OCI-LY7 (cell line): ENCODE data around the gene VPS4A. TPM values are rescaled to one million over a fixed set of nuclear protein-coding genes. Genes with fewer than 3 reads are reported as not detected.

Experiments used
- BruUV-seq: library from RNA; stranded (reverse); fragments of 400-500 nt; replicated peaks from 2 replicates; lab custom pipeline; 2021; lab: Mats Ljungman, UMichigan
- CTCF ChIA-PET: fragments of 300-600 bp; sonication (Branson Sonifier 250); formaldehyde crosslinking; loops from one replicate; lab custom pipeline; 2022; ENCODE audit warnings: antibody characterized with exemption; ENCODE audit not compliant: unreplicated experiment; lab: Charles Lee
- POLR2A ChIA-PET: fragments of 300-600 bp; sonication (Branson Sonifier 250); formaldehyde crosslinking; loops from one replicate; lab custom pipeline; 2022; ENCODE audit warnings: antibody characterized with exemption; lab: Charles Lee
- DNase-seq: peaks from one replicate; pipeline ENCODE4 v3.0.0-alpha.2; 2015; ENCODE audit warnings: low spot score
- H2AFZ ChIP-seq: fragments of 200-600 bp; sonication (generic), shearing (Covaris generic); 2 replicates; pipeline ENCODE4 v1.6.1; 2014; ENCODE audit warnings: mild to moderate bottlenecking, antibody characterized with exemption, low read length, moderate library complexity
- H3K27ac ChIP-seq: fragments of 200-600 bp; sonication (generic); 2 replicates; pipeline ENCODE4 v1.5.1; 2014; ENCODE audit warnings: mixed run types, low read depth, mild to moderate bottlenecking, moderate library complexity, low read length, inconsistent platforms; ENCODE audit not compliant: poor library complexity, severe bottlenecking
- H3K36me3 ChIP-seq: fragments of 200-600 bp; sonication (generic); 2 replicates; pipeline ENCODE4 v1.6.1; 2014; ENCODE audit warnings: mild to moderate bottlenecking, antibody characterized with exemption, low read length, moderate library complexity, mixed read lengths; ENCODE audit not compliant: insufficient read depth
- H3K4me1 ChIP-seq: fragments of 200-600 bp; sonication (generic); 2 replicates; pipeline ENCODE4 v1.5.1; 2014; ENCODE audit warnings: mild to moderate bottlenecking, low read length; ENCODE audit not compliant: insufficient read depth, poor library complexity, severe bottlenecking
- H3K4me2 ChIP-seq: fragments of 200-600 bp; sonication (generic); 2 replicates; pipeline ENCODE4 v1.6.1; 2014; ENCODE audit warnings: mild to moderate bottlenecking, low read length
- H3K4me3 ChIP-seq: fragments of 200-600 bp; sonication (generic); 2 replicates; pipeline ENCODE4 v1.5.1; 2014; ENCODE audit warnings: mild to moderate bottlenecking, low read depth, low read length; ENCODE audit not compliant: poor library complexity, severe bottlenecking
- H3K79me2 ChIP-seq: fragments of 200-600 bp; sonication (generic); 2 replicates; pipeline ENCODE4 v1.6.1; 2016; ENCODE audit warnings: low read depth, mild to moderate bottlenecking, low read length, moderate library complexity, mixed read lengths; ENCODE audit not compliant: insufficient read depth
- H3K9me2 ChIP-seq: fragments of 200-600 bp; sonication (generic); 2 replicates; pipeline ENCODE4 v1.6.1; 2016; ENCODE audit warnings: mild to moderate bottlenecking, low read length, mixed read lengths; ENCODE audit not compliant: insufficient read depth
- H3K9me3 ChIP-seq: fragments of 200-600 bp; sonication (generic); 2 replicates; pipeline ENCODE4 v1.6.1; 2014; ENCODE audit warnings: mild to moderate bottlenecking, mixed run types, low read length, mixed read lengths
- H4K20me1 ChIP-seq: fragments of 200-600 bp; sonication (generic); 2 replicates; pipeline ENCODE4 v1.6.1; 2014; ENCODE audit warnings: mild to moderate bottlenecking, antibody characterized with exemption, low read length, moderate library complexity, mixed read lengths; ENCODE audit not compliant: insufficient read depth
- EZH2phosphoT487 ChIP-seq: fragments of 200-600 bp; sonication (generic); IDR thresholded peaks from 2 replicates; pipeline ENCODE4 v1.6.1; 2018; ENCODE audit warnings: low read depth, borderline replicate concordance, mild to moderate bottlenecking, mixed run types, antibody characterized with exemption, low read length, moderate library complexity, mixed read lengths
- intact Hi-C: fragments of 100-400 bp; cut with micrococcal nuclease; formaldehyde crosslinking; loops from one replicate; pipeline ENCODE4 v1.10.0; 2022; ENCODE audit not compliant: unreplicated experiment
- total RNA-seq, 2 experiments: library from RNA; depleted of rRNA in 1 of 2; stranded (reverse); fragments of >200 nt in 1 of 2; shearing (Covaris generic) in 1 of 2; gene quantifications; 2 replicates each; pipeline ENCODE4 v1.2.3, GENCODE V29; 2014 to 2022
- TF ChIP-seq, protein P1 (sequence below): fragments of 200-600 bp; sonication (generic); conservative IDR thresholded peaks from 2 replicates; pipeline ENCODE4 v1.5.1; 2014; ENCODE audit warnings: mild to moderate bottlenecking, antibody characterized with exemption, low read length, moderate library complexity, mixed read lengths

The VPS4A gene
- total RNA-seq, 2 experiments from 2014 or later, result 33.3 to 33.7 TPM

DNA sequence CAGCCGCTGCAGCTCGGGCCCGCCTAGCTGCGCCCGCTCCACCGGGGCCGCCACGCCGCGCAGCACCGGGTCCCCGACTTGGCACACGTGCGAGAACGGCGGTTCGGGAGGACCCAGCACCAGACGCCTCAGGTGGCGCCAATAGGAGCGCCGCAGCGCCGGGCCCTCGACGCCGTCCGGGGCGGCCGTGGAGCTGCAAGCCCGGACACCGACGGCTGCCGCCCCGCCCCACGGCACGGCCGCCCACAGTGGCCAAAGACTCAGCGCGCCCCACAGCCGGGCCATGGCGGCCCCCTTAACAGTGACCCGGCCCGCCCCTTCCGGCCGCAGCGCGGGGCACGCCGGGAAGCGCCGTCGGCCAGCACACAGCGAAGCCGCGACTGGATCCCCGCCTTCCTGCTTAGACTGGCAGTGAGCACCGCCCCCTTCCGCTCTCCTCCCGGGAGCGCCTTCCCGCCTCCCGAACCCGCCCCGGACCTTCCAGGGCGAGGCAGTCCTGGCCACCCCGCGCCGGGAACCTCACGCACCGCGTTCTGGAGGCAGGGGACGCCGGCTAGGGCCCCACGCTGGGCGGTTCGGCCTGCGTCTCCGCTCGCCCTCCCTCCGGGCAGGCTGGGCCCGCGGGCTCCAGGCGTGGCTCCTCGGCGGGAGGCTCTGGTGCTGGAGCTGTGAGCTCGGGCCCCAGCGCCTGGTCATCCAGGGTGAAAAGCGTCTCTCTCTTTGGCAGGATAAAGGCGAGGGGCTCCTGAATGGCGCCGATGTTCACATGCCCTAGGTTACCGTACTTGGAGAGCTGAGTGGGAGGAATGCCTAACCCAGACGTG, 19.3 kb downstream of the VPS4A start, which contains the start of gene PDF:
Gene PDF (minus strand): TSS at position 303 of the 824 bp plus-strand sequence. CDS start 18 bp downstream, at position 285.
- peaks cover 48% of the 10 kb centered on the region for H3K4me1 ChIP-seq
- H2AFZ ChIP-seq, result peak within 1 kb of the TSS; percentile 79
- ChIA-PET POLR2A (interaction anchor here (0.7 to 2.8 kb wide), 3 partner anchors 10 to 41 kb away, joined by 3 to 11 read pairs (median 7); partner anchors contain the start of gene NIP7), CTCF (no interaction called here)
- peaks cover 83% of the 10 kb centered on the region for H3K36me3 ChIP-seq
- H3K79me2 ChIP-seq, result peaks cover 56% of the 10 kb centered on the region
- H3K4me2 ChIP-seq, result peak within 1 kb of the TSS; percentile 89
- no TSS peak for BruUV-seq
- intact Hi-C loops, result loop anchor here (1.0 to 10.0 kb wide), 6 partner anchors 9 to 434 kb away; partner anchors contain the start of genes COG8, NIP7, VPS4A and WWP2
- H3K4me3 ChIP-seq, result peak within 1 kb of the TSS; percentile 75
- no peaks in the 10 kb centered on the region for H3K9me3 ChIP-seq
- peak; percentile 90 for DNase-seq
- TF ChIP-seq, protein P1, sequence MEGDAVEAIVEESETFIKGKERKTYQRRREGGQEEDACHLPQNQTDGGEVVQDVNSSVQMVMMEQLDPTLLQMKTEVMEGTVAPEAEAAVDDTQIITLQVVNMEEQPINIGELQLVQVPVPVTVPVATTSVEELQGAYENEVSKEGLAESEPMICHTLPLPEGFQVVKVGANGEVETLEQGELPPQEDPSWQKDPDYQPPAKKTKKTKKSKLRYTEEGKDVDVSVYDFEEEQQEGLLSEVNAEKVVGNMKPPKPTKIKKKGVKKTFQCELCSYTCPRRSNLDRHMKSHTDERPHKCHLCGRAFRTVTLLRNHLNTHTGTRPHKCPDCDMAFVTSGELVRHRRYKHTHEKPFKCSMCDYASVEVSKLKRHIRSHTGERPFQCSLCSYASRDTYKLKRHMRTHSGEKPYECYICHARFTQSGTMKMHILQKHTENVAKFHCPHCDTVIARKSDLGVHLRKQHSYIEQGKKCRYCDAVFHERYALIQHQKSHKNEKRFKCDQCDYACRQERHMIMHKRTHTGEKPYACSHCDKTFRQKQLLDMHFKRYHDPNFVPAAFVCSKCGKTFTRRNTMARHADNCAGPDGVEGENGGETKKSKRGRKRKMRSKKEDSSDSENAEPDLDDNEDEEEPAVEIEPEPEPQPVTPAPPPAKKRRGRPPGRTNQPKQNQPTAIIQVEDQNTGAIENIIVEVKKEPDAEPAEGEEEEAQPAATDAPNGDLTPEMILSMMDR, result no peak
- TF ChIP-seq EZH2phosphoT487, result no peak
- H4K20me1 ChIP-seq, result peaks cover 35% of the 10 kb centered on the region
- H3K27ac ChIP-seq, result peak within 1 kb of the TSS; percentile 70
- H3K9me2 ChIP-seq, result no peaks in the 10 kb centered on the region

DNA sequence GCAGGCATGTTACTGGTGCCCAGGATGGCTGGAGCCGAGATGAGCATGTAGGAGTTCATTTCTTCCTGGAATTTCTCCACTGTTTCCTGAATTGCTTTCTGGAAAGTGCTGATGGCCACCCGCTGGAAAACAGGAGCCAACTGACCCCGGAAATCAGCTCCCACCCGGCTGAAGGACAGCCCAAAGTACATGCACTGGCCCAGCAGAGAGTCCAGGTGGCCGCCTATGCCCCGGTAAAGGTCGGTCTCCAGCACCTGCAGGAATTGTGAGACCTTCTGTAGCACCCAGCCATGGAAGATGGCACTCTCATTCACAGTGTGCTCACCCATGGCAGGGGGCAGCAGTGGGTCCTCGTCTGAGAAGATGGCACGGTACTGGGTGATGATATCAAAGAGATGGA, 23.5 kb downstream of the VPS4A start:
- no peak overlapping the region for H3K27ac ChIP-seq
- DNase-seq, result no peak
- H3K4me2 ChIP-seq, result no peak overlapping the region
- no peaks in the 10 kb centered on the region for H3K9me3 ChIP-seq
- no peak overlapping the region for H3K4me3 ChIP-seq
- TF ChIP-seq, protein P1, result no peak
- no peak for TF ChIP-seq EZH2phosphoT487
- H3K9me2 ChIP-seq, result no peaks in the 10 kb centered on the region
- ChIA-PET POLR2A (interaction anchor here (0.5 to 0.6 kb wide), 2 partner anchors 85 to 199 kb away, joined by 4 read pairs; no protein-coding TSS in a partner anchor), CTCF (no interaction called here)
- intact Hi-C loops, result loop anchor here (10.0 kb wide), 1 partner anchor 430 kb away; the partner anchor contains the start of gene WWP2
- peaks cover 1% of the 10 kb centered on the region; the same call in 1 of the 2 replicates for H4K20me1 ChIP-seq
- H2AFZ ChIP-seq, result no peak overlapping the region
- peaks cover 53% of the 10 kb centered on the region for H3K36me3 ChIP-seq
- peaks cover 24% of the 10 kb centered on the region for H3K4me1 ChIP-seq
- BruUV-seq, result no TSS peak
- peaks cover 34% of the 10 kb centered on the region for H3K79me2 ChIP-seq
